Prostate gland (tissue), 2 donors: Measurements from ENCODE around the gene SSC4D.

ENCODE experiments used
- POLR2AphosphoS5 ChIP-seq: sonication (generic); formaldehyde crosslinking; IDR thresholded peaks from one replicate; pipeline ENCODE4 v1.6.1; 2017; ENCODE audit warnings: antibody characterized with exemption
- TF ChIP-seq, protein P1 (sequence below), 4 experiments: fragments of 200-600 bp in 2 of 4; fragments of 450-650 bp in 2 of 4; sonication (generic) in 2 of 4; IDR thresholded peaks; 1 replicate in 3 of 4; 2 replicates in 1 of 4; pipeline ENCODE4 v1.5.1; 2016 to 2019; ENCODE audit warnings: antibody characterized with exemption in 4 of 4, mild to moderate bottlenecking in 2 of 4, moderate library complexity in 2 of 4

GRCh38 chr7:76408121-76408560, 1.4 kb downstream of the SSC4D start:
- no peak for TF ChIP-seq POLR2AphosphoS5
- TF ChIP-seq, protein P1, sequence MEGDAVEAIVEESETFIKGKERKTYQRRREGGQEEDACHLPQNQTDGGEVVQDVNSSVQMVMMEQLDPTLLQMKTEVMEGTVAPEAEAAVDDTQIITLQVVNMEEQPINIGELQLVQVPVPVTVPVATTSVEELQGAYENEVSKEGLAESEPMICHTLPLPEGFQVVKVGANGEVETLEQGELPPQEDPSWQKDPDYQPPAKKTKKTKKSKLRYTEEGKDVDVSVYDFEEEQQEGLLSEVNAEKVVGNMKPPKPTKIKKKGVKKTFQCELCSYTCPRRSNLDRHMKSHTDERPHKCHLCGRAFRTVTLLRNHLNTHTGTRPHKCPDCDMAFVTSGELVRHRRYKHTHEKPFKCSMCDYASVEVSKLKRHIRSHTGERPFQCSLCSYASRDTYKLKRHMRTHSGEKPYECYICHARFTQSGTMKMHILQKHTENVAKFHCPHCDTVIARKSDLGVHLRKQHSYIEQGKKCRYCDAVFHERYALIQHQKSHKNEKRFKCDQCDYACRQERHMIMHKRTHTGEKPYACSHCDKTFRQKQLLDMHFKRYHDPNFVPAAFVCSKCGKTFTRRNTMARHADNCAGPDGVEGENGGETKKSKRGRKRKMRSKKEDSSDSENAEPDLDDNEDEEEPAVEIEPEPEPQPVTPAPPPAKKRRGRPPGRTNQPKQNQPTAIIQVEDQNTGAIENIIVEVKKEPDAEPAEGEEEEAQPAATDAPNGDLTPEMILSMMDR (IDR thresholded peaks at IDR 0.05), result no peak
